ENCODE results near the gene UBAC1. TPM values are rescaled to one million over a fixed set of nuclear protein-coding genes. Genes with fewer than 3 reads are reported as not detected.
A peak's percentile ranks its signal among the peaks of the same experiment; 100 is the strongest.
"Not testable (repeated sequence)": the region's sequence is repeated elsewhere in the genome, so short reads cannot be mapped to it uniquely, and the experiment has no call there.

Gene UBAC1
- polyA plus RNA-seq, 1 donor from 2014 or later: 19.5 TPM

- Mint-ChIP-seq H3K4me1 (peaks cover 10 to 11% (median 10%) of the 10 kb centered on the region in 3 donors), H3K4me3 (peak overlapping the region; percentile 33 to 69 (median 60)), H3K36me3 (no peaks in the 10 kb centered on the region), H3K27me3 (peaks cover 2% of the 10 kb centered on the region), H3K9me3 (no peaks in the 10 kb centered on the region), H3K27ac (peak overlapping the region; percentile 67 to 81 (median 70))
These were observed 880 bp upstream of the UBAC1 start for GRCh38 chr9:135961811-135962695.

- Mint-ChIP-seq H3K4me3 (peak overlapping the region; percentile 84 to 93 (median 92)), H3K36me3 (no peaks in the 10 kb centered on the region), H3K4me1 (peaks cover 11 to 13% (median 12%) of the 10 kb centered on the region in 3 donors), H3K27ac (peak overlapping the region; percentile 82 to 83 (median 83)), H3K27me3 (peaks cover 2% of the 10 kb centered on the region), H3K9me3 (no peaks in the 10 kb centered on the region)
These were observed 529 bp downstream of the UBAC1 start for GRCh38 chr9:135960411-135961276.

- H3K27ac Mint-ChIP-seq: peak overlapping the region in 2 of 3 donors; percentile 82 to 83
- H3K27me3 Mint-ChIP-seq: peaks cover 2% of the 10 kb centered on the region
- H3K4me3 Mint-ChIP-seq: peak overlapping the region; percentile 84 to 93 (median 92)
- peaks cover 11 to 13% (median 12%) of the 10 kb centered on the region in 3 donors for H3K4me1 Mint-ChIP-seq
- H3K9me3 Mint-ChIP-seq: no peaks in the 10 kb centered on the region
- H3K36me3 Mint-ChIP-seq: no peaks in the 10 kb centered on the region
These were observed 1.4 kb downstream of the UBAC1 start for GRCh38 chr9:135959814-135960213.

- Mint-ChIP-seq H3K27me3 (no peaks in the 10 kb centered on the region), H3K9me3 (no peaks in the 10 kb centered on the region), H3K27ac (peak overlapping the region in 1 of 3 donors; percentile 51), H3K4me3 (peak overlapping the region in 3 of 4 donors; percentile 8 to 90 (median 65)), H3K4me1 (peaks cover 11 to 13% (median 12%) of the 10 kb centered on the region in 3 donors), H3K36me3 (no peaks in the 10 kb centered on the region)
These were observed 2.7 kb downstream of the UBAC1 start for GRCh38 chr9:135958485-135958884.

GRCh38 chr9:135957431-135957830 lies 3.7 kb downstream of the UBAC1 start:
- Mint-ChIP-seq H3K27ac (no peak overlapping the region), H3K9me3 (no peaks in the 10 kb centered on the region)

GRCh38 chr9:135956802-135957174 lies 4.4 kb downstream of the UBAC1 start:
- peaks cover 11 to 13% (median 12%) of the 10 kb centered on the region in 3 donors for H3K4me1 Mint-ChIP-seq
- H3K36me3 Mint-ChIP-seq: no peaks in the 10 kb centered on the region
- no peak overlapping the region for H3K27ac Mint-ChIP-seq
- no peaks in the 10 kb centered on the region for H3K9me3 Mint-ChIP-seq
- H3K27me3 Mint-ChIP-seq: no peaks in the 10 kb centered on the region
- no peak overlapping the region for H3K4me3 Mint-ChIP-seq

More at GRCh38 chr9:135957431-135957830, 3.7 kb downstream of the UBAC1 start:
- no peaks in the 10 kb centered on the region for H3K27me3 Mint-ChIP-seq
- peaks cover 11 to 13% (median 12%) of the 10 kb centered on the region in 3 donors for H3K4me1 Mint-ChIP-seq
- H3K36me3 Mint-ChIP-seq: no peaks in the 10 kb centered on the region
- H3K4me3 Mint-ChIP-seq: peak overlapping the region in 1 of 4 donors; percentile 37

- H3K4me1 Mint-ChIP-seq: peaks cover 7 to 12% (median 8%) of the 10 kb centered on the region in 3 donors
- no peaks in the 10 kb centered on the region for H3K36me3 Mint-ChIP-seq
- H3K9me3 Mint-ChIP-seq: no peaks in the 10 kb centered on the region
- H3K27me3 Mint-ChIP-seq: no peaks in the 10 kb centered on the region
- peak overlapping the region in 1 of 3 donors; percentile 65 for H3K27ac Mint-ChIP-seq
- peak overlapping the region in 2 of 4 donors; percentile 47 to 67 for H3K4me3 Mint-ChIP-seq
These were observed 5.0 kb downstream of the UBAC1 start for GRCh38 chr9:135955934-135956801.

GRCh38 chr9:135952664-135953206 lies 8.4 kb downstream of the UBAC1 start:
- Mint-ChIP-seq H3K27ac (no peak overlapping the region), H3K4me3 (no peak overlapping the region), H3K27me3 (no peaks in the 10 kb centered on the region), H3K9me3 (no peaks in the 10 kb centered on the region), H3K4me1 (peaks cover 0 to 3% (median 2%) of the 10 kb centered on the region in 3 donors), H3K36me3 (peaks cover 7% of the 10 kb centered on the region)

GRCh38 chr9:135951889-135952663 lies 9.1 kb downstream of the UBAC1 start:
- H3K27me3 Mint-ChIP-seq: no peaks in the 10 kb centered on the region
- peaks cover 7% of the 10 kb centered on the region for H3K36me3 Mint-ChIP-seq
- H3K27ac Mint-ChIP-seq: no peak overlapping the region
- H3K9me3 Mint-ChIP-seq: no peaks in the 10 kb centered on the region
- no peak overlapping the region for H3K4me3 Mint-ChIP-seq
- H3K4me1 Mint-ChIP-seq: peaks cover 0 to 3% (median 2%) of the 10 kb centered on the region in 3 donors

- H3K36me3 Mint-ChIP-seq, H3K4me1 Mint-ChIP-seq, H3K9me3 Mint-ChIP-seq, H3K27me3 Mint-ChIP-seq, H3K4me3 Mint-ChIP-seq, H3K27ac Mint-ChIP-seq: not testable (repeated sequence)
These were observed 9.9 kb downstream of the UBAC1 start for GRCh38 chr9:135951310-135951709.

- H3K9me3 Mint-ChIP-seq, H3K4me3 Mint-ChIP-seq, H3K4me1 Mint-ChIP-seq, H3K27me3 Mint-ChIP-seq, H3K36me3 Mint-ChIP-seq, H3K27ac Mint-ChIP-seq: not testable (repeated sequence)
These were observed 10.3 kb downstream of the UBAC1 start for GRCh38 chr9:135950841-135951240.

GRCh38 chr9:135950135-135950682 lies 11.0 kb downstream of the UBAC1 start:
- Mint-ChIP-seq H3K4me3 (no peak overlapping the region), H3K4me1 (no peaks in the 10 kb centered on the region), H3K27me3 (no peaks in the 10 kb centered on the region), H3K9me3 (no peaks in the 10 kb centered on the region), H3K36me3 (peaks cover 9% of the 10 kb centered on the region), H3K27ac (peak overlapping the region in 1 of 3 donors; percentile 23)

- no peaks in the 10 kb centered on the region for H3K27me3 Mint-ChIP-seq
- no peaks in the 10 kb centered on the region for H3K4me1 Mint-ChIP-seq
- no peak overlapping the region for H3K4me3 Mint-ChIP-seq
- H3K36me3 Mint-ChIP-seq: peaks cover 9% of the 10 kb centered on the region
- H3K9me3 Mint-ChIP-seq: no peaks in the 10 kb centered on the region
- no peak overlapping the region for H3K27ac Mint-ChIP-seq
These were observed 11.6 kb downstream of the UBAC1 start for GRCh38 chr9:135949501-135950134.
